GM21526 (cell line): ENCODE results near the gene NSUN2.
"Not testable (repeated sequence)": the region's sequence is repeated elsewhere in the genome, so short reads cannot be mapped to it uniquely, and the experiment has no call there.

Experiments used
- ATAC-seq: cut with Tn5 transposase; IDR thresholded peaks from one replicate; pipeline ENCODE4 v1.9.1; 2021; ENCODE audit warnings: moderate library complexity; ENCODE audit not compliant: unreplicated experiment, low FRiP score

The NSUN2 gene

DNA sequence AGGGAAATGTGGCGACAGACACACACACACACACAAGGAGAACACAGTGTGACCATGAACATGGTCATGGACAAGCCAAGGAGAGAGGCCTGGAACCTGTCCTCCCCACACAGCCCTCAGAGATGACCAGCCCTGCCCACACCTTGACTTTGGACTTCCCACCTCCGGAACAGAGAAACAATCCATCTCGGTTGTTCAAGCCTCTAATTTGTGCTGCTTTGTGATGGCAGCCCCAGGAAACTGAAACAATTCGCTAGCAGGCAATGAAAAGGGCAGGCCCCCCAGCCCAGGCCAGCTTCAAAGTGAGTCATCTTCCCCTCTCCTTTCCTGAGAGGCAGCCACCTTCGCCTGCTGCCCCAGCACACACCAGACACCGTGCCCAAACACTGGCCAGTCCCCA, 47.7 kb downstream of the NSUN2 start:
- no peak for ATAC-seq

- ATAC-seq = no peak
Measured at GRCh38 chr5:6584727-6585126, 48.1 kb downstream of the NSUN2 start.

DNA sequence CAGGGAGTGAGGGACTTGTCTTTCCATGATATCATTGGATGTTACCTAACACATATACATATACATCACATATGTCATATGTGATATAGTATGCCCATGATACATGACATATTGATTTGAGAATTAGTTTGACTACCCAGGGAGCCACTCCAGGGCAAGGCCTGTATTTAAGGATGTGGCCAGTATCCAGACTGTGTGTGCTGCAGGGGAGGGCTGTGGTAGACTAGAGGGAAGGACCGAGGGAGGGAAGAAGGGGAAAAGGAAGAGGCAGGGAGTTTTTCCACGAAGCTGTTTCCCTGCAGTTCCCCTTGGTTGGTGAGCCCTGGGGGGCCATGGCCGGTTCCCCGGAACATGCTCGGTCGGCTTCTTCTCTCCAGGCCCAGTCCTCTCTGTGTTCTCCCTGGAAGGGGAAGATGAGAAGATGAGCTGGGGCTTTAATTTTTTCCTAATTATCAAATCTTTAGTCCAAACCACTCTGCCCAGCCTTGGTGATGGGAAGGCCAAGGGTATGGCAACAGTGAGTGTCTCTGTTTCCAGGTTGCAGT, 48.7 kb downstream of the NSUN2 start:
- ATAC-seq = no peak

- no peak for ATAC-seq
Measured at GRCh38 chr5:6583049-6583880, 49.6 kb downstream of the NSUN2 start.

DNA sequence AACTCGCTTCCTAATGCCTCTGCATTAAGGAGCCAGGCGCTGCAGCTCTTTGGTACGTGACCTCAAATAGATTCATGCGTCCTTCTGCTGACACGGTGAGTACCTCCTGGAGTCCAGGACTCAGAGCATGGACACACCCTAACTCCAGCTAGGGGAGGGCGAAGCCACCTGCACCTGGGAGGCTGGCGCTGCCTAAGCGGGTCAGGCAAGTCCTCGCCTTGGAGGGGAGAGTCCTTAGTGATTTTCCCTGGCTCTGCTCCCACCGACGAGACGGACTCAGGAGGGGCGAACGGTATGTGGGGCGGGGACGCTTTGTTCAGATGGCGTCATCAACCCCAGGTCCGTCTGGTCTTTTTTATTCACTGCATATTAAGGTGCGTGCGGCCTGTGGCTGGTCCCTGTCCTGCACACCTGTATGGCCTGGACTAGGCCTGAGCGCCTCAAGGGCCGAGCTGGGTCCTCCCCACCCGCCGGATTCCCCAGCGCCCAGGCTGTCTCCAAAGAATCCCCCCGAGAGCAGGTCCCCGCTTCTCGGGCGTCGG, 50.3 kb downstream of the NSUN2 start:
- ATAC-seq = no peak

GRCh38 chr5:6581559-6582426, 51.1 kb downstream of the NSUN2 start:
- ATAC-seq = no peak

- no peak for ATAC-seq
Measured at GRCh38 chr5:6581090-6581489, 51.8 kb downstream of the NSUN2 start.

GRCh38 chr5:6579535-6579934, 53.3 kb downstream of the NSUN2 start:
- no peak for ATAC-seq

DNA sequence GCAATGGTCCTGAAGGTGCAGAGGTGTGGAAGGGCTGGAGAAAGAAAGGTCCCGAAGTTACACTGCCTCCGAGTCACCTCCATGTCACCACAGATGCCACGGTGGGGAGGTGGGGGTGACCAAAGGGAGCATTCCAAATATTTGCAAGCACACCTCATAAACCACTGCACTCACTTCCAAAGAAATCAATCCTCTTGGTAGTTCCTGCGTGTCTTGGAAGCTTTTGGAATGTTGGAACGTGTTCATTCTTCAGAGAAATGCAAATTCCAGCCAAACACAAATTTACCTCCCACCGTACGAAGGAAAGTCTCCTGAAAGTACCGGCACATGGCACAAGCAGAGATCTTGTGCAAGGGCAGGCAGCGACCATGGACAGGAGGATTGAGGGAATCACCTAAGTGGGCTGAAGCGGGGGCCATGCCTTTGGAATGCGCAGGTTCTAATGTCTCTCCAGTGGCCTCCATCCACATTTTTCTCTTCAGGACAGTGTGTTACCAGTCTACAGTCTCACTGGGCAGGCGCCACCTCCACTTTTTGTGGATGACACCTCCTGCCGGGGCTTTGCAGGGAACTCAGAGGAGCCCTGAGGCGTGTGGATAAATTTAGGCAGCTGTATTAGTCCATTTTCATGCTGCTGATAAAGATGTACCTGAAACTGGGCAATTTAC, 54.0 kb downstream of the NSUN2 start:
- no peak for ATAC-seq

DNA sequence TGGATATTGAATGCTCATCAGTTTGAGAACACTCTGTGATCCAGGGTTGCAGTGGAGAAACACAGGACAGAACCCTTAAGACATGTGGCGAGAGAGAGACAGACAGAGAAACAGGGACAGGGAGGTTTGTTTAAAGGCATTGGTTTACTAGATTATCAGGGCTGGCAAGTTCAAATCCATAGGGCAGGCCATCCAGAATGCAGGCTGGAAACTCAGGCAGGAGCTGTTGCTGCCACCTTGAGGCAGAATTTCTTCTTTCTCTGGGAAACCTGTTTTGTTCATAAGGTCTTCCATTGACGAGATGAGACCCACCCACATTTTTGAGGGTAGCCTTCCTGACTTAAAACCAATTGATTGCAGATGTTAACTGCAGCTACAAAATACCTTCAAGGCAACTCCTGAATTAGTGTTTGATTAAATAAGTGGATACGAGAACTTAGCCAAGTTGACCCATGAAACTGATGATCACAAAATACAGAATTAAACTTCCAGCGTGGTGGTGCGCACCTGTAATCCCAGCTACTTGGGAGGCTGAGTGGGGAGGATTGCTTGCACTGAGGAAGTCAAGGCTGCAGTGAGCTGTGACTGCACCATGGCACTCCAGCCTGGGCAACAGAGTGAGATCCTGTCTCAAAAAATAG, 55.9 kb downstream of the NSUN2 start:
- ATAC-seq = no peak

GRCh38 chr5:6574537-6575245, 58.2 kb downstream of the NSUN2 start:
- ATAC-seq = no peak

GRCh38 chr5:6574111-6574510, 58.7 kb downstream of the NSUN2 start:
- no peak for ATAC-seq

- ATAC-seq = no peak
Measured at GRCh38 chr5:6573651-6574101, 59.2 kb downstream of the NSUN2 start.

- no peak for ATAC-seq
Measured at GRCh38 chr5:6572825-6573380, 59.9 kb downstream of the NSUN2 start.

GRCh38 chr5:6572086-6572824, 60.6 kb downstream of the NSUN2 start:
- no peak for ATAC-seq

GRCh38 chr5:6571607-6572006, 61.2 kb downstream of the NSUN2 start:
- ATAC-seq = not testable (repeated sequence)

- ATAC-seq = no peak
Measured at GRCh38 chr5:6570530-6570929, 62.3 kb downstream of the NSUN2 start.

GRCh38 chr5:6568889-6569288, 64.0 kb downstream of the NSUN2 start:
- ATAC-seq = no peak
